LNCaP clone FGC (cell line): ENCODE measurements around the gene SMAD7.
"Not testable (repeated sequence)": the region's sequence is repeated elsewhere in the genome, so short reads cannot be mapped to it uniquely, and the experiment has no call there.

ENCODE experiments used
- DNase-seq: peaks from one replicate; pipeline ENCODE4 v3.0.0-alpha.2; 2011; ENCODE audit warnings: low read depth
- H3K4me3 ChIP-seq: 2 replicates; pipeline ENCODE4 v1.5.1; 2011; ENCODE audit warnings: mild to moderate bottlenecking, low read depth, low read length, control low read depth
- TF ChIP-seq, protein P1 (sequence below): IDR thresholded peaks from 2 replicates; pipeline ENCODE4 v1.5.1; 2012; ENCODE audit warnings: mild to moderate bottlenecking; ENCODE audit not compliant: control insufficient read depth, insufficient read depth; ENCODE audit errors: extremely low read depth

The SMAD7 gene

DNA sequence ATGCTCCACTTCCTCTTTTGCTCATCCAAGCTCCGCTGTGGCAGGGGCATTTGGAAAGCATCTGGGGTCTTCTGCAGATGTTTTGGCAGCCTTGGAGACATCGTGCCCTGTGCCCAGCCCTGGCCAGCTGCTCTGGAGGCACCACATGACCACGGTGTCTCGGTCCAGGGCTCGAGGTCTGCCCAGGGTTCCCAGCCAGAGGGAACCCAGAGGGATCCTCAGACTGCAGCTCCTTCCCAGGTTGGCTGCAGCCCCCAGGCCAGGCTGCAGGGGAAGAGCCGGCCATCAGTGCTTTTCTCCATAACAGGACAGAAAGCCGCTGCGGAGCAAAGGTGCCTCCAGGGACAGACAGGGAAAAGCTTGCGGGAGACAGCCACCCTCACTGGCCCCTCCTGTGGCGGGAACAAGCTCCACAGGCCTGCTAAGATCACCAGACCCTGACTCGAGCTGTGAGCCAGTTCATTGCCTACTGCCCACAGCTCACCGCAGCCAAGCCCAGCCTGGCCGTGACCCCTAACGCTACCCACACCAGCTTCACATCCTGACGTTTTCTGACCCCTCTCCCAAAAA, 74.7 kb downstream of the SMAD7 start:
- no peak for DNase-seq
- no peak overlapping the region for H3K4me3 ChIP-seq
- TF ChIP-seq, protein P1, sequence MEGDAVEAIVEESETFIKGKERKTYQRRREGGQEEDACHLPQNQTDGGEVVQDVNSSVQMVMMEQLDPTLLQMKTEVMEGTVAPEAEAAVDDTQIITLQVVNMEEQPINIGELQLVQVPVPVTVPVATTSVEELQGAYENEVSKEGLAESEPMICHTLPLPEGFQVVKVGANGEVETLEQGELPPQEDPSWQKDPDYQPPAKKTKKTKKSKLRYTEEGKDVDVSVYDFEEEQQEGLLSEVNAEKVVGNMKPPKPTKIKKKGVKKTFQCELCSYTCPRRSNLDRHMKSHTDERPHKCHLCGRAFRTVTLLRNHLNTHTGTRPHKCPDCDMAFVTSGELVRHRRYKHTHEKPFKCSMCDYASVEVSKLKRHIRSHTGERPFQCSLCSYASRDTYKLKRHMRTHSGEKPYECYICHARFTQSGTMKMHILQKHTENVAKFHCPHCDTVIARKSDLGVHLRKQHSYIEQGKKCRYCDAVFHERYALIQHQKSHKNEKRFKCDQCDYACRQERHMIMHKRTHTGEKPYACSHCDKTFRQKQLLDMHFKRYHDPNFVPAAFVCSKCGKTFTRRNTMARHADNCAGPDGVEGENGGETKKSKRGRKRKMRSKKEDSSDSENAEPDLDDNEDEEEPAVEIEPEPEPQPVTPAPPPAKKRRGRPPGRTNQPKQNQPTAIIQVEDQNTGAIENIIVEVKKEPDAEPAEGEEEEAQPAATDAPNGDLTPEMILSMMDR: no peak

DNA sequence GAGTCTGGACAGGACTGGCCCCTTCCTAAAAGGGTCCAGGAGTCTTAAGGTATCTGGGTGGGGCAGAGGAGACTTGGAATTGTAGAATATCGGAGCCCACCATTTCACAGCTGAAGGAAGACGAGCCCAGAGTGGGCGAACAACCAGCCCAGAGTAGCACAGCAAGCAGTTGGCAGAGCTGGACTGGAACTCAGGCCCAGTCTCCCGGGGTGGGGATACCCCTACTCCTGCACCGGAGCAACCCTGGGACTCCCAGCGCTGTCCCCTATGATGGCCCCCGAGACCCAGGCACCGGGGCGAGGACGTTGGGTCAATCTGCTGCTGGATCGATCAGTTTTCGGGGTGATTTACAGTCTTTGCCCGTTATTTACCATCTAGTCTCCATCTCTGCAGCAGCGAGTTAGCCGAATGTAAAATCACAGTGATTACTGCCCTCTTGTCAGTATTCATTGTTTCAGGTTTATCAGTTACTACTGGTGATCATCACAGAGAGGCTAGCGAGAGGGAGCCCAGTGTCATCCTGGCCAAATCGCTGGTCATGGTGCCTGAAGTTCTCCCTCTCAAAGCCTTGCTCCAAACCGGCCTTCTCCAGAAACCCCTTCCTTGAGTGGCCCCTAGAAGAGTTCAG, 75.3 kb downstream of the SMAD7 start:
- H3K4me3 ChIP-seq: no peak overlapping the region
- no peak for DNase-seq
- TF ChIP-seq, protein P1: no peak

DNA sequence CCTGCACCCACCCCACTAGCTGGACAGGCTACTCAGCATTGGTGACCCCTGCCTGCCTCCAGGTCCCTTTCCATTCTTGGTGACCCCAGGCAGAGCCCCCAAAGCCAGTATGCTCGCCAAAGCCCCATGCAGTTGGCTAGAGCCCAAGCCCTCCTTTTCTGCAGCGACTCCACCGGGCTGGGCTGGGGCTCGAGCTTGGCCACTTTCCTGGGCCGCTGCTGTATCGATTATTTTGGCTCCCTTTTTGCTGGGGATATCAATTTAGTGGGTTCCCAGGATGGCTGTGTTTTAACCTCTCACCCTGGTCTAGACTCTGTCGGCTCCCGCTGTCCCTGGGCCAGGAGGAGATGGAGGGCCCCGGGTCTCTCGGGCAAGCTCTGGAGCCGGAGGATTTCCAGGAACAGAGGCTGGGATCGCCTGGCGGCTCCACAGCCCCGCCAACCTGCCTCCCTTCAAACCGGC, 76.0 kb downstream of the SMAD7 start:
- H3K4me3 ChIP-seq: no peak overlapping the region
- no peak for DNase-seq
- TF ChIP-seq, protein P1: no peak

DNA sequence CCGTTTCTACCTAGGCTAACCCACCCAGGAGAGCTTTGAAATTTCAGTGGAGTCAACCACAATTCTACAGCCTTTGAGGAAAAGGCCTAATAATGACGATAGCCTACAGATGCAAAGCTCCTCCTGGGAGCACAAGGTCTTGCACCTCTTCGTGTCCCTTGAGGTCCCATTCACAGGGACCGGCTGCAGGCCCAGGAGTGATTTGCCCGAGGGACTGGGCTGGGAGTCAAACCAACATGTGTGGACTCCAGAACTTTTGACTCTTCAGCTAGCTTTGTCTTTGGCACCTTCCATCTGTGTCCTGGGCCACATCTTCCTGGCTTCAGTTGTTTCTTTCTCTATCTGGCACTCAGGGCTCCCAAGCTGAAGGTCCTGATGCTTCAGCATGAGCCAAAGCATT, 76.5 kb downstream of the SMAD7 start:
- TF ChIP-seq, protein P1: no peak
- no peak overlapping the region for H3K4me3 ChIP-seq
- no peak for DNase-seq

DNA sequence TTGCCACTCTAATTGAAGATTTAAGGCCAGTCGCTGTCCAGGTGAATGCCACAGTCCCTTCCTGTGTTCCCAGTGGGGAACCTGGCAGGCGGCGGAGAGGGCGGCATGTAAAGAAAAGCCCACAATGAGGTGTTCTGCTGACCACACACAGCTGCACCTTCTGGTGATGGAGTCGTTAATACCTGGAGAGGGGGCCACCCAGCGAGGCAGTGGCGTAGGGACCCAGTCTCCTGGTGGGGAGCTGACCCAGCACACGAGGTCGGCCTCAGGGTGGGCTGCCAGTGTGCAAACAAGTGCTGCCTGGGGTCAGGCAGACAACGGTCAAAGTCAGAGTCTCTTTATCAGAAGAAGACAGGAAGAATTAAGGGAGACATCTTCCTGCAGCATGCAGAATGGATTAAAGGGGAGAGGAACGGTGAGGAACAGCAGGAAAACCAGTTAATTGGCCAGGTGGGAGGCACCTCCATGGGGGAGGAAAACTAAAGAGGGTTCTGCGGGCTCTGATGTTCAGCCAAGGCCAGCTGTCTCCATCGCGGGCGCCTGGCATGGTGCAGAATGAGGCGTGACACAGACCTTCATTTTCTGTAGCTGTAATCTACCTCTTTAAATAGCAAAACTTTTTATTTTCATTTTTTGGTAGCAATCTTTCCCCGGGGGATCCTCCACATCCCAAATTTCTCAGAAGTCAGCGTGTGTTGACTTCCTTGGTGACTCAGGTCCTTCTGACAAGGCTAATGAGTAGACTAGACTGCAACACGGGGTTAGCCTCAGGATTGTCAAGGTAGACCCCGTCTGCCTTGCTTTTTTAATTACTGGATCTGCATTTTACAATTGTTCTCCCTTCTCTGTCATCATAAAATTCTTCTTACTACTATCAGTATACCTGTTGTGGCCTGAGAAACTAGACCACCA, 78.3 kb downstream of the SMAD7 start:
- no peak overlapping the region for H3K4me3 ChIP-seq
- no peak for DNase-seq
- TF ChIP-seq, protein P1: no peak

DNA sequence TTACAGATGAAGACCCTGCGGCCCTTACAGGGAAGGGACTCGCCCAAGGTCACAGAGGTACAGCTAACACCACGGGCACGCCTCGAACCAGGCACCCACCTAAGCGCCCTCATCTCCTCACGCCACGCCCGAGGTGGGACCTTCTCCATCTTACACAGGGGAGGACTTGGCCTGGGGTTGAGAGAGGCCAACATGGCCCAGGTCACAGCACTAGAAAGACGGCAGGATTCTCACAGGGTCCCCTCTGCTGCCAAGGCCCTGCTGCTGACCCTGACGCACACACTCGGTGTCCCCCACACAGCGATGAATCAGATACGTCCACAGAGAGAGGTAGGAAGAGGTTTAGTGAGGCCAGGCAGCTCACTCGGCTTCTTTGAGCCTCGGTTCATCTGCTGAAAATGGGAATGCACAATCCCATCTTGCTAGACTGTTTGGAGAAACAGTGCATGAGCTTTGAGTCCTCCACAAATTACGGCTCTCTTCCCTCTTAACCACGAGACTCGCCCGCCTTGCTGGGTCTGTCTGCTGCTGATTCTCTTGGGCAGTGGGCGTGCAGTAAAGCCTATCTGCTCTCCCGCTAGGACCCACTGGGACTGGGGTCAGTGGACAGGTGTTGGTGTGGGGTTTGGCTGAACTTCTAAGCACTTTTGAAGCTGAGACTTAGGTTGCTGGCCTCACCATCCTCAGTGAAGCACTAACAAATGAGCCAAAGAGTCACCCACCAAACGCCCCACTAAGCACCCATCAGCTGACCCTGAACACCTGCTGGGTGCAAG, 79.2 kb downstream of the SMAD7 start:
- DNase-seq: no peak
- H3K4me3 ChIP-seq: no peak overlapping the region
- TF ChIP-seq, protein P1: no peak

DNA sequence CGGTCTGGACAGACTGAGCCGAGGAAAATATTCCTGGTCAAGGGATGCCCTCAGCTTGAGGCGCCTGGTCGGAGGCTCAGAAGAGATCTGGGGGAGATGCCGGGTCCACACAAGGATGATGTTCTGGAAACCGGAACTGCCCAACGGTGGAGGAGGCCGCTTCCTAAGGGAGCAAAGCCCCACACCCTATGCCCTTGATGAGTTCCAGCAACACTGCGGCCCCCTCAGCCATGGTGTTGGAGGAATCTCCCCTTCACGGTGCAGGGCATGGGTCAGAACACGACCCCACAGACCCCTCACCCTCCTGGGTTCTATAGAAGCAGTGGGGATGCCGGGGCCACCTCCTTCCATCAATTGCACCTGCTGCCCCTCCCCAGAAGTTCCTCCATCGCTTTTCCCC, 79.8 kb downstream of the SMAD7 start:
- H3K4me3 ChIP-seq, DNase-seq: not testable (repeated sequence)
